Motor neuron (in vitro differentiated cells): ENCODE measurements around the gene LCMT1. TPM values are rescaled to one million over a fixed set of nuclear protein-coding genes. Genes with fewer than 3 reads are reported as not detected.

ENCODE experiments used
- ATAC-seq, 8 experiments: fragments of 200-7000 bp; cut with Tn5 transposase; replicated peaks in 6 of 8; 2 replicates each; pipeline ENCODE4 v1.8.0; 2021; ENCODE audit warnings: mild to moderate bottlenecking in 8 of 8, moderate library complexity in 8 of 8
- H3K27ac ChIP-seq, 2 donors: fragments of 250-450 bp; sonication (Bioruptor Pico); 2 replicates each; pipeline ENCODE4 v1.9.0; 2021; ENCODE audit warnings: antibody characterized with exemption in 2 of 2, mild to moderate bottlenecking in 2 of 2, moderate library complexity in 1 of 2
- H3K4me1 ChIP-seq, 2 donors: fragments of 250-450 bp; sonication (Bioruptor Pico); replicated peaks in 1 of 2; 2 replicates each; pipeline ENCODE4 v1.6.1; 2021; ENCODE audit warnings: antibody characterized with exemption in 2 of 2, mild to moderate bottlenecking in 2 of 2, moderate library complexity in 1 of 2
- H3K4me3 ChIP-seq, 5 donors: fragments of 250-450 bp; sonication (Bioruptor Pico); 2 replicates each; pipeline ENCODE4 v1.9.0; 2021; ENCODE audit warnings: antibody characterized with exemption in 5 of 5, mild to moderate bottlenecking in 5 of 5, moderate library complexity in 4 of 5
- WGBS, 10 experiments: fragments of 450-650 bp; shearing (Covaris generic); methylation state at CpG; one replicate each; pipeline ENCODE4 v1.0.0; 2022; 5-methylcytosine and 5-hydroxymethylcytosine counted together
- in situ Hi-C, 9 experiments: fragments of 400-800 bp; cut with MboI; loops; one replicate each; pipeline ENCODE4 v1.15.0; 2021; ENCODE audit warnings: low sequenced_read_pairs in 9 of 9, low pct_unique_long_range_greater_than_20kb in 2 of 9; ENCODE audit not compliant: unreplicated experiment in 9 of 9
- total RNA-seq, 8 experiments: library from RNA; unstranded; fragments of 300-600 nt; gene quantifications; 2 replicates each; pipeline versions ENCODE4 v1.2.3 to v1.2.4, GENCODE V29; 2022

The LCMT1 gene
- total RNA-seq, 8 experiments from 2014 or later, result 24.0 to 82.2 (median 50.6) TPM

DNA sequence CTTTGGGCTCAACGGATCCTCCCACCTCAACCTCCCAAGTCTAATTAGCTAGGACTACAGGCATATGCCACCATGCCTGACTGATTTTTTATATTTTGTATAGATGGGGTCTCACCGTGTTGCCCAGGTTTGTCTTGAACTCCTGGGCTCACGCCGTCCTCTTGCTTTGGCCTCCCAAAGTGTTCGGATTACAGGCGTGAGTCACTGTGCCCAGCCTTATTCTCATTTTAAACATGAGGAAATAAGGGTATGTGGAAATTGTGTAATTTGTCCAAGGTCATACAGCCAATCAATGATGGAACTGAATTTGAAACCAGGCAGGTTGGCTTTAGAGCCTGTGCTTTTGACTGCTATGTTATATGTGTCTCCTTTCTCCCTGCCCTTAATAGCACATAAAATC, 77.8 kb downstream of the LCMT1 start:
- no peaks in the 10 kb centered on the region for H3K4me1 ChIP-seq
- H3K27ac ChIP-seq, result no peak overlapping the region
- in situ Hi-C loops, result no loop called here
- no peak overlapping the region for H3K4me3 ChIP-seq
- no peak for ATAC-seq
- WGBS, 10 experiments, result 60 to 100% (median 90%) methylated on average over 1 to 5 of the region's 6 CpGs; no CpG with 5 or more reads in 4 of the 10 experiments

GRCh38 chr16:25192096-25192495, 80.6 kb downstream of the LCMT1 start:
- 10 to 96% (median 83%) methylated on average over 2 to 5 of the region's 6 CpGs; no CpG with 5 or more reads in 3 of the 10 experiments for WGBS, 10 experiments
- no peak overlapping the region for H3K27ac ChIP-seq
- no peaks in the 10 kb centered on the region for H3K4me1 ChIP-seq
- no peak overlapping the region for H3K4me3 ChIP-seq
- peak in 2 of 8 experiments; percentile 23 to 44 for ATAC-seq
- in situ Hi-C loops, result no loop called here

DNA sequence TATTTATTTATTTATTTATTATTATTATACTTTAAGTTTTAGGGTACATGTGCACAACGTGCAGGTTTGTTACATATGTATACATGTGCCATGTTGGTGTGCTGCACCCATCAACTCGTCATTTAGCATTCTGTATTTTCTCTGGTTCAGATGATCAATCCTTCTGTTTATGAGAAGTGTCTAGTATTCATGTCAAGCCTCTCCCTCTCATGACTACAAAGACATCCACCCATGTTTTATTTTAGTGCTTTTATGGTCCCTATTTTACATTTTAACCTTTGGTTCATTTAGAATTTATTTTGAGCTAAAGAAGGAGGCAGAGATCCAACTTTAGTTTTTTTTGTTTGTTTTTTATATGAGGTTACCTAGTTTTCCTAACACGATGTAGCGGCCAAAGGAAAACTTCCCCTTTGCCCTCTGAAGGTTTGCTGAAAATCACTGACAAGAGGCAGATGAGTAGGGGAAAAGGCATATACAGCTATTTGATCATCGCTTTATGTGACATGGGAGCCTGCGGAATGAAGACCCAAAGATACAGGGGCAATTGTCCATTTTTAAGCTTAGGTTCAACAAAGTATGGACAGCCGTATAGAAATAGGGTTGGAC, 82.8 kb downstream of the LCMT1 start:
- Histone ChIP-seq H3K27ac (no peak overlapping the region), H3K4me3 (no peak overlapping the region), H3K4me1 (no peaks in the 10 kb centered on the region)
- in situ Hi-C loops, result no loop called here
- ATAC-seq, result peak in 2 of 8 experiments; percentile 40 to 60
- WGBS, 10 experiments, result 20 to 100% (median 82%) methylated on average over 1 to 7 of the region's 7 CpGs

- in situ Hi-C loops, result no loop called here
Observed at GRCh38 chr16:25198021-25198420, 86.5 kb downstream of the LCMT1 start.

DNA sequence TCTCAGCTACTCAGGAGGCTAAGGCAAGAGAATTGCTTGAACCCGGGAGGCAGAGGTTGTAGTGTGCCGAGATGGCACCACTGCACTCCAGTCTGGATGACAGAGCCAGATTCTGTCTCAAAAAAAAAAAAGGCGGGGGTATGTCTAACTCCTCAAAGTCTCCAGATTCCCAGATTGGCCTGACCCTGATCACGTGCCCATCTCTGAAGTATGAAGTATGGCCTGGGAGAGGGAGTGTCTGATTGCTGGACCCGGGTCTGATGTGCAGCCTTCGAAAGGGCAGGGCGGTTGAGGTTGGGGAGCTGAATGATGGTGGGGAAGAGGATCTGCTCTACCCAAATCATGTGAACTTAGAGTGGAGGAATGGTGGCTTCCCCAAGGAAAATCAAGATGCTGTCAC, 87.9 kb downstream of the LCMT1 start:
- 62 to 100% (median 79%) methylated on average over 1 to 5 of the region's 7 CpGs; no CpG with 5 or more reads in 3 of the 10 experiments for WGBS, 10 experiments
- H3K4me3 ChIP-seq, result no peak overlapping the region
- in situ Hi-C loops, result no loop called here
- no peak for ATAC-seq
- no peak overlapping the region for H3K27ac ChIP-seq
- H3K4me1 ChIP-seq, result no peaks in the 10 kb centered on the region

More at GRCh38 chr16:25198021-25198420, 86.5 kb downstream of the LCMT1 start:
- Histone ChIP-seq H3K27ac (no peak overlapping the region), H3K4me1 (no peaks in the 10 kb centered on the region), H3K4me3 (no peak overlapping the region)
- WGBS, 10 experiments, result 0 to 100% (median 71%) methylated on average over 1 to 4 of the region's 4 CpGs; no CpG with 5 or more reads in 1 of the 10 experiments
- ATAC-seq, result peak in 2 of 8 experiments; percentile 55 to 66

GRCh38 chr16:25210758-25211157, 99.2 kb downstream of the LCMT1 start:
- Histone ChIP-seq H3K4me1 (no peaks in the 10 kb centered on the region), H3K27ac (no peak overlapping the region), H3K4me3 (no peak overlapping the region)
- in situ Hi-C loops, result no loop called here
- peak in 5 of 8 experiments; percentile 90 to 100 (median 96) for ATAC-seq
- 0 to 83% (median 51%) methylated on average over 1 to 4 of the region's 4 CpGs; no CpG with 5 or more reads in 2 of the 10 experiments for WGBS, 10 experiments

GRCh38 chr16:25212636-25213035, 101.1 kb downstream of the LCMT1 start:
- H3K4me1 ChIP-seq, result no peaks in the 10 kb centered on the region
- ATAC-seq, result no peak
- H3K4me3 ChIP-seq, result no peak overlapping the region
- 40 to 90% (median 72%) methylated on average over 1 to 2 of the region's 2 CpGs; no CpG with 5 or more reads in 2 of the 10 experiments for WGBS, 10 experiments
- H3K27ac ChIP-seq, result no peak overlapping the region
- in situ Hi-C loops, result no loop called here

- no peak for ATAC-seq
- 42 to 77% (median 65%) methylated on average over 3 to 6 of the region's 6 CpGs; no CpG with 5 or more reads in 2 of the 10 experiments for WGBS, 10 experiments
- H3K27ac ChIP-seq, result no peak overlapping the region
- in situ Hi-C loops, result no loop called here
- no peak overlapping the region for H3K4me3 ChIP-seq
- H3K4me1 ChIP-seq, result no peaks in the 10 kb centered on the region
Observed at GRCh38 chr16:25213709-25214397, 102.3 kb downstream of the LCMT1 start.

DNA sequence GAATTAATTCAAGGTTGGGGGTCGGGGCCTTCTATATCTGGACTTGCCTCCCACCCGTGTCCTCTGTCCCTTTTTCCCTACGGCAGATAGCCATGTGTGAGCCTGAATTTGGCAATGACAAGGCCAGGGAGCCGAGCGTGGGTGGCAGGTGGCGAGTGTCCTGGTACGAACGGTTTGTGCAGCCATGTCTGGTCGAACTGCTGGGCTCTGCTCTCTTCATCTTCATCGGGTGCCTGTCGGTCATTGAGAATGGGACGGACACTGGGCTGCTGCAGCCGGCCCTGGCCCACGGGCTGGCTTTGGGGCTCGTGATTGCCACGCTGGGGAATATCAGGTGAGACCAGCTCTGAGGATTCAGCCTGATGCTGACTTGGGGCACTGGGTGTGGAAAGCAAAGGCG, 105.6 kb downstream of the LCMT1 start:
- Histone ChIP-seq H3K27ac (no peak overlapping the region), H3K4me1 (no peaks in the 10 kb centered on the region), H3K4me3 (no peak overlapping the region)
- no peak for ATAC-seq
- in situ Hi-C loops, result no loop called here
- WGBS, 10 experiments, result 68 to 100% (median 85%) methylated on average over 1 to 5 of the region's 17 CpGs; no CpG with 5 or more reads in 4 of the 10 experiments

GRCh38 chr16:25217921-25218320, 106.4 kb downstream of the LCMT1 start:
- no peaks in the 10 kb centered on the region for H3K4me1 ChIP-seq
- 73 to 100% (median 90%) methylated on average over 1 to 4 of the region's 4 CpGs; no CpG with 5 or more reads in 3 of the 10 experiments for WGBS, 10 experiments
- in situ Hi-C loops, result no loop called here
- H3K27ac ChIP-seq, result no peak overlapping the region
- ATAC-seq, result no peak
- no peak overlapping the region for H3K4me3 ChIP-seq

DNA sequence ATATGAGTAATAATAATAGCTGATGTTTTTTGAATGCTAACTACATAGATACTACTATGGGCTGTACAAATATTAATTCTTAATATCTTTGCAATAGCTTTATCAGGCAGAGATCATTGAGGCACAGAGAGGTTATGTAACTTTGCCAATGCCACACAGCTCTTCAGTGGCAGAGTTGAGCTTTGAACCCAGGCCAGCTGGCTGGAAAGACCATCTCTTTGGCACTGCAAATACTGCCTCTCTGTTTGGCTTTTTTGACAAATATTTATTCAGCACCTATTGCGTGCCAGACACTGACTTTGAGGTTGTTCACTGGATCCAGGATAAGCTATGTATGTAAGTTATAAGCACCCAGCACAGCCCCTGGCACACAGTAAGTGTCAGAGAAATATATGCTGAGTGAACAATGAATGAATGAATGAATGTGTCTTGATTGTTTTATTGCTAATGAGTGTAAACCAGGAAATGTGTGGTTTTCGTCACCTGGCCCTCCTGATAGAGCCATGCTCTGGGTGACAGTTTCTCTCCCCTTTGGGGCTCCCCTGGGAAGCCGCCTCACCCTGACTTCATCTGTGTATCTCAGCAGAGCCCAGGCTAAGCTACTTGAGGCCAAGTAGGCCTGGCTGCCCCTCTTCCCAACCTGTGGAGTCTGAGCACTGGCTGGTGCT, 107.7 kb downstream of the LCMT1 start:
- Histone ChIP-seq H3K4me1 (no peaks in the 10 kb centered on the region), H3K27ac (no peak overlapping the region), H3K4me3 (no peak overlapping the region)
- ATAC-seq, result no peak
- 17 to 100% (median 63%) methylated on average over 1 to 2 of the region's 3 CpGs; no CpG with 5 or more reads in 5 of the 10 experiments for WGBS, 10 experiments
- in situ Hi-C loops, result no loop called here

- ATAC-seq, result no peak
- Histone ChIP-seq H3K4me3 (no peak overlapping the region), H3K27ac (no peak overlapping the region), H3K4me1 (no peaks in the 10 kb centered on the region)
- in situ Hi-C loops, result loop anchor here in 1 of 9 experiments (10.0 kb wide), 1 partner anchor 98 kb away; no protein-coding TSS in a partner anchor
- 27 to 92% (median 67%) methylated on average over 1 to 8 of the region's 8 CpGs; no CpG with 5 or more reads in 1 of the 10 experiments for WGBS, 10 experiments
Observed at GRCh38 chr16:25222959-25223358, 111.4 kb downstream of the LCMT1 start.

GRCh38 chr16:25223964-25224363, 112.4 kb downstream of the LCMT1 start:
- Histone ChIP-seq H3K27ac (no peak overlapping the region), H3K4me3 (no peak overlapping the region), H3K4me1 (no peaks in the 10 kb centered on the region)
- WGBS, 10 experiments, result 17 to 100% (median 88%) methylated on average over 1 to 4 of the region's 6 CpGs; no CpG with 5 or more reads in 5 of the 10 experiments
- ATAC-seq, result no peak
- in situ Hi-C loops, result loop anchor here in 1 of 9 experiments (10.0 kb wide), 1 partner anchor 99 kb away; no protein-coding TSS in a partner anchor
